HG03521 (cell line): ENCODE results near the gene PRCP.

ENCODE experiments used
- ATAC-seq: cut with Tn5 transposase; IDR thresholded peaks from one replicate; pipeline ENCODE4 v1.9.1; 2021; ENCODE audit warnings: mild to moderate bottlenecking, moderate library complexity; ENCODE audit not compliant: unreplicated experiment

PRCP gene

GRCh38 chr11:82907371-82907770, 7.1 kb upstream of the PRCP start:
- ATAC-seq = no peak

DNA sequence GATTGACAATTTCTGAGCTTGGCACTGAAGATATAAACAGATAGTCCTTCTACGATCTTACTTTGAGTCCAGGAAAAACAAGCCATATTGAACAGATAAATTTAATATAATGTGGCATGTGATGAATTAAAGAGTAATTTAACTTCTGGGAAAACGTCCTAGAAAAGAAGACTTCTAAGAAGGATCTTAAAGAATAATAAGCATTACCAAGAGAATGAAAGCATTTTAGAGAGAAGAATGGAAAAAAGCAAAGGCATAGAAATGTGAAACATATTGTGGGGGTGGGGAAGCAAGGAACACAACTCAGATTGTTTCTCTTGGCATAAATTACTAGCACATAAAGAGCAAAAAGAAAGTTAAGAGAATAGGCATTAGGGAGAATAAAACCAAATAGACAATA, 6.7 kb upstream of the PRCP start:
- no peak for ATAC-seq

DNA sequence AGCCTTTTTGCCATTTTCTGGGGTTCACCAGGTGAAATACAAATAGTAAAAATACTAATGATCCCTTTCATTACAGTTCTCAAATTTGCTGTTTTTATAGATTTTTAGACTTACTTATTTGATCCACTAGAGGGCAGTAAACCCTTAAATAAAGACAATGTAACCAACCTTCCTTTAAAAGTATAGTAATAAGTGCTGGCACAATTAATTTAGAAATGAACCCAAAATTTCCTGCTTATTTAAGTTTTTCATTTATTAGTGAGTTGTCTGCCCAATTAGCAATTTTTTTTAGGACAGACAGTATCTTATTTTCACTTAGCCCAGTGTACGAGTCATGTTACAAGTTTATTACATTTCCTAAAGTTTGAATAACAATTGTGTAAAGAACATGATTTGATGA, 6.0 kb upstream of the PRCP start:
- ATAC-seq = no peak

GRCh38 chr11:82903843-82904586, 3.8 kb upstream of the PRCP start:
- ATAC-seq = no peak

- ATAC-seq = no peak
Measured at GRCh38 chr11:82902880-82903279, 2.6 kb upstream of the PRCP start.

DNA sequence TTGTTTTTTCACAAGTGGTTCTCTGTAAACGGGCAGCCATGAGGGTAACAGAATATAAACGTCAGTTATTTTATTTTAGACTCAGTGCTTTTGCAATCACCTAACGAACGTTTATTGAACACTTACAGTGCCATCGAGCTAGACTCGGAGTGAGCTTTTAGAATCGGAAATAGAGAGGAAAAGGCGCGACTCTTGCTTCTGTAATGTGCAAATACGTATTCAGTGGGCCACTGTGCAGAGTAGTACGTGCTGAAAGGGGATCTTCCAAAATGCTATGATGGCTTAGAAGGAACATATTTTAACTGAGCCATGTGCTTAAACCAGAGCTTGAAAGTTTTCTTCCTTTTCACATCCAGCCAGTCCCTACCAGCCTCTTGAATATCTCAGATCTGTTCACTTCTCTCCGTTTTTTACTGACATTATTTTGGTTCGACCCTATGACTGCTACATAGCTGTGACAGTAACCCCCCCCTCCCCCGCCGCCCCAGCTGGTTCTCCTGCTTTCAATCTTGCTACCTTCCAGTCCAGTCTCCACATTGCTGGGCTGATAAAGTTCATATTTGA, 1.8 kb upstream of the PRCP start:
- ATAC-seq = no peak

DNA sequence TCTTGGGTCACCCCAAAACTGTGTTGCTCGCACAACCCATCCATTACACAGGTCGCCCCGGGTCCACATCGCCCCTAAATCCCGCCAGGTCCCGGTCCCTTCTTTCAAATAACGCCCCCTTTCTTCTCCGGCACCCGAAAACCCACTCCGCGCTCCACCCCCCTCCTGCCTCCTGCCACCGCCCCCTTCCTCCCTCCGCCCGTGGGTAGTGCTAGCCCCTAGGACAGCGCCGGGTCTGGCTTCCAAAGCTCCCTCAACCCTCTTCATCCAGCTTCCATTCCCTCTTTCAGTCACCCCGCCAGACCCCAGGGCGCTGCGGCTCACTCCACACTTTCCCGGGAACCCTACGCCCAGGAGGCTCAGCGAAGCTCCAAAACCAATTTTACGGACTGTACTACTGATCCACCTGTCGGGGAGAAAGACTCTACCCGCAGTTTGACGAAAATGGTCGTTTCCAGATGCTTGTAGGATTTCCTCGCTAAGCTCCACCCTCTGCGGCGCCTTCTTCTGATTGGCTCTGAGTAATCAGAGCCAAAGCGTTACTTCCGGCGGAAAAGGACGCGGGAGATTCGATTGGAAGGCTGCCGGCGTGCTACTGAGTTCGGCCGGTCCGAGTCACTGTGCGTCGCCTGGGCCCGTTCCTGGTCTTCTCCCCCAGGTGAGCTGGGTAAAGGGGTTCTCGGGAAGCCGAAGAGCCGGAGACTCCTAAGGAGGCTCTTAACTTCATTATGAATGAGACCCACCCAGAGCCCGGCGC, 1.1 kb upstream of the PRCP start, which contains the start of gene DDIAS:
Gene DDIAS, plus strand, starts transcription at position 572 of the 757 bp plus-strand sequence. CDS start 13,003 bp downstream, outside the sequence.
- ATAC-seq = peak; percentile 65

DNA sequence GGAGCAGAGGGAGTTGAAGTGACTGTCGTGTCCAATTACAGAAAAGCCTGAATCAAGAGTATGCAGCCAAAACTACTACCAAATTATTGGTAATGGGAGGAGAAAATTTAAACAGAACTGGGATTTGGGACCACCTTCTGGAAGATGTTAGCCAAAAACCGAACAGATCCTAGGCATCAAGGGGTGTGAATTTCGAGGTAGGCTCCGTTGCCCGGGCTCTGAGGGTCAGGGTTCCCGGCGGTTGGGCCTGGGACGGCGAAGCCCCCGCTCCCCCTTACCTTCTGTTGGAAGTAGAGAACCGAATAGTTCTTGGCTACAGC, 313 bp downstream of the PRCP start:
- no peak for ATAC-seq

DNA sequence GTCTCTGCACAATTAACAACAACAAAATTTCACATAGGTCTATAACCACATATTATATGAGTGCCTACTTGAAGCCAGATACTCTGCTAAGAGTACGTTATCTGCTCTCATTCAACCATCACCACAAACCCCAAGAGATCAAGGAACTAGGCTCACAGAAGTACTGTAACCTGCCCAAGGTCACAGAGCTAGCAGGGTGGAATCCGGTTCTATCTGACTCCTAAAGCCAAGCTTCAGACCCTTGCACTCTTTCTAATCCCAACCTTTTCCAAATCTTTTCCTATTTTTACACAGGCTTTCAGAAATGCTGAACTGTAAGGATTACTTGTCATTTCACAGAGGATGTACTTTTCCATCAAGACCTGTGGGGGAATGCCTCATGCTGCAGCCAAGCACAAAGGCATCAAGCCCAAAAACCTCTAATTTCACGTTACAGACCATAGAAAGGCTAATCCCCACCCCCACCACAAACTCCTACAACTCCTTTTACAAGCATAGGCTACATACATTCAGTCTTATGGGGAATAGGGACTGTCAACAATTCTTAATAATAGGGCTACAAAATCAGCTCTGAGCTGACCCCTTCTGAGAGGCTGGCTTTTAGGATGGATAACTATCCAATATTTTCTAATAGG, 927 bp downstream of the PRCP start:
- no peak for ATAC-seq

- ATAC-seq = no peak
Measured at GRCh38 chr11:82898241-82898640, 2.0 kb downstream of the PRCP start.

- ATAC-seq = no peak
Measured at GRCh38 chr11:82896183-82896582, 4.0 kb downstream of the PRCP start.

DNA sequence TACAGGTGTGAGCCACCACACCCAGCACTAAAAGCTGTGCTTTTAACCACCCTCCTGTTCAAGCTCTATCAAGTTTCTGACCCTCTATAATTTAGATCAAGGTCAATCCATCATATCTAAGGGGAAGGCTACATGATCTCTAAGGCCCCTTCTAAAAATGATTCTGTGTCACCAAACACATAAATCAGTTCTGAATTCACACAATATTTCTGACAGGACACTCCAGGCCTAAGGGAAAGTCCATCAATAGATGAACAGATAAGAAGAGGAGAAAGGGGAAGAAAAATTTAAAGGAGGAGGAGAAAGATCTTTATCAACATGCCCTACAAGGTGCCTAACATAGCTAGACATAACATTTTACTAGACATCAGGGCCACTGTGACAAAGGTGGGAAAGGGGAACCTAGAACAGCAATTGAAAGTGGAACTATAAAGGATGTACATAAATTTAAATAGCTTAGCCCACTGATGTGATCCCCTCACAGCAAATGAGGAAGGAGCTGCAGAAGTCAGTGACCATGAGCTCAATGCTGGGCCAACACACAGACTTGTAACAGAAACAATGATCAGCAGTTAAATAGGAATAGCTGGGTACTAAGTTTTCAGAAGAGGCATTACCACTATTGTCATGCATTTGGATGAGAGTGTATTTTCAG, 4.7 kb downstream of the PRCP start:
- peak; percentile 33 for ATAC-seq

- no peak for ATAC-seq
Measured at GRCh38 chr11:82892611-82893169, 7.5 kb downstream of the PRCP start.

- no peak for ATAC-seq
Measured at GRCh38 chr11:82890936-82891335, 9.3 kb downstream of the PRCP start.

DNA sequence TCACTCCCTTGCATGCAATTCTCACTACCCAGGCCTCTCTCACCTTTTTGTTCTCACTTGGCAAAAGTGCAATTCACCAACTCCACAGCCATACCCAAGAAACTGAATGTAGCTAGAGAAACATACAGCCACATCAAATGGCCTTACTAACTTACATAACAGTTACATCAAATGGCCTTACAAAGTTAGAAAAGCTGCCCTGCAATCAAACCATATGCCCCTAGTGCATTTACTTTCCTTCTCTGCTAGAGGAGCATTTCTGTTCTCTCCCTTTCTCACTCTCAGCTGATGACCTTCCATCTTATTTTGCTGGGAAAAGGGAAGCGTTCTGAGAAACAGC, 10.3 kb downstream of the PRCP start:
- no peak for ATAC-seq

GRCh38 chr11:82889133-82890001, 10.9 kb downstream of the PRCP start:
- no peak for ATAC-seq

DNA sequence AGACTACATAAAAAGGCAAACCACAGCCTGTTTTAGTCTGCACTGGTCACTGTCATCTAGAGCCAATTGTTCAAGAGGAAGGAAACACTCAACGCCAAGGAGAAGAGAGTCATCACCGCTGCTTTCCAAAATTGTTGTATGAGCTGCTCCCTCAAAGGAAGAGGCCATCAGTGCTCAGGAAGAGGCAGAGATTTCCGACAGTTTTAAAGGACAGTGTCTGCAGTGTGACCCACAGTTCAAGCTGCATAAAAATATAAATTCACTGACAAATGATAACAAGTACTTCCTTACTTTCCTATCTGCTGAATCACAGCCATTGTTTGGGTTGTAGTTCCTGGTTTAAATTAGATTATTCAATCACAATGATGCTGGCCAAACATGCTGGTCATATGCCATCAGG, 16.4 kb downstream of the PRCP start:
- no peak for ATAC-seq

DNA sequence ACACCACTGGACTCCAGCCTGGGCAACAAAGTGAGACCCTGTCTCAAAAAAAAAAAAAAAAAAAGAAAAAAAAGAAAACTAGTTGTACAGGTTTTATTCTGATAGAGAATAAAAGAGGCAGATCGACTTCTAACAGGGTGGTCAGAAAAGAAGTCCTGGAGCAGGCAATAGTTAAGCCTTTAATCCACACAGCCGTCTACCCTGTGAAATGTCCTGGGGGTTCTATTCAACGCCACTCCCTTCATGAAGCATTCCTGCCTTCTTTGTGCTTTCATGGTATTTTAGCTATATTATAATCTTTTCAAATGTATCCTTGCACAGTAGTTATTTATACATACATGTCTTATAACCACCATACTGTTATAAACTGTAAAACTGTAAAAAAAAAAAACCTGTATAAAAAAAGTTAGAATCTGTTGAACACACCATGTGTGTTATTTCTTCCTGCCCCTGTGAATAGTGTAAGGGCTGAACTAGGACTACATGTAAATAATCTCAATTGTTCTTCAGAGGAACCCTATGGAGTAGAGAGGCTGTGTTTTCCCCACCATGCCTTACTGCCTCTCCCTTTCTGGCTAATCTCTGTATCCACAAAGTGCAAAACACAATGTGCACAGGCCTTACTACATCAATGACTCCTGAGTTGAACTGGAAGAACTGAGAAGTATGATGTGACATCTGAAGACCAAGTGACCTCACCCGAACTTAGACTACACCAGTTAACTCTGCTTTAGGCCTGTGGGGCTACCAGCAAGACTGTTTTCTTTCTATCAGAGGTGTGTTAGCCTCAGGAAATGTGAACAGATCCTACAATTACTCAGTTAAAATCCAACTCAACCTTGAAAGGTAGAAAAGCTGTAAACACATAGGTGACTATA, 25.3 kb downstream of the PRCP start:
- no peak for ATAC-seq

- no peak for ATAC-seq
Measured at GRCh38 chr11:82873919-82874333, 26.3 kb downstream of the PRCP start.
